COLO668 (cell line): ENCODE measurements around the gene PXMP2.

Source experiments
- DNase-seq: peaks from one replicate; lab custom pipeline; 2025; ENCODE audit not compliant: unreplicated experiment; lab: John Stamatoyannopoulos, UW

PXMP2 gene

GRCh38 chr12:132720606-132721345 is 33.4 kb downstream of the PXMP2 start:
- DNase-seq, result no peak

- DNase-seq, result no peak
Observed at GRCh38 chr12:132723015-132723763, 35.8 kb downstream of the PXMP2 start.

- DNase-seq, result no peak
Observed at GRCh38 chr12:132723764-132724140, 36.4 kb downstream of the PXMP2 start.

- no peak for DNase-seq
Observed at GRCh38 chr12:132724506-132725241, 37.3 kb downstream of the PXMP2 start.

GRCh38 chr12:132726386-132726785 is 39.0 kb downstream of the PXMP2 start:
- no peak for DNase-seq

- no peak for DNase-seq
Observed at GRCh38 chr12:132727091-132727794, 39.9 kb downstream of the PXMP2 start.

- no peak for DNase-seq
Observed at GRCh38 chr12:132728502-132728901, 41.1 kb downstream of the PXMP2 start.

- no peak for DNase-seq
Observed at GRCh38 chr12:132729541-132730320, 42.3 kb downstream of the PXMP2 start.

- DNase-seq, result no peak
Observed at GRCh38 chr12:132730353-132730752, 43.0 kb downstream of the PXMP2 start.

- DNase-seq, result no peak
Observed at GRCh38 chr12:132731574-132731973, 44.2 kb downstream of the PXMP2 start.

GRCh38 chr12:132734206-132734605 is 46.8 kb downstream of the PXMP2 start:
- no peak for DNase-seq

GRCh38 chr12:132735496-132735895 is 48.1 kb downstream of the PXMP2 start:
- no peak for DNase-seq

- DNase-seq, result no peak
Observed at GRCh38 chr12:132736378-132736777, 49.0 kb downstream of the PXMP2 start.

- DNase-seq, result no peak
Observed at GRCh38 chr12:132736913-132737312, 49.5 kb downstream of the PXMP2 start.

GRCh38 chr12:132739600-132740312 is 52.4 kb downstream of the PXMP2 start:
- DNase-seq, result no peak

- no peak for DNase-seq
Observed at GRCh38 chr12:132740313-132740646, 52.9 kb downstream of the PXMP2 start.

- no peak for DNase-seq
Observed at GRCh38 chr12:132740652-132741051, 53.3 kb downstream of the PXMP2 start.

GRCh38 chr12:132741620-132742019 is 54.2 kb downstream of the PXMP2 start:
- DNase-seq, result no peak

GRCh38 chr12:132743831-132744230 is 56.4 kb downstream of the PXMP2 start:
- no peak for DNase-seq

GRCh38 chr12:132746613-132747012 is 59.2 kb downstream of the PXMP2 start:
- DNase-seq, result no peak
